Measurements from ENCODE around the gene HELB.
"Not testable (repeated sequence)": the region's sequence is repeated elsewhere in the genome, so short reads cannot be mapped to it uniquely, and the experiment has no call there.

Gene HELB

GRCh38 chr12:66303316-66303804, 1.1 kb downstream of the HELB start:
- DNase-seq (ENCODE audit: low read depth in 2 of 2), result not testable (repeated sequence)

- no peak for DNase-seq (ENCODE audit: low read depth in 2 of 2)
Observed at GRCh38 chr12:66304296-66304900, 2.1 kb downstream of the HELB start.

GRCh38 chr12:66309606-66310005, 7.3 kb downstream of the HELB start:
- DNase-seq (ENCODE audit: low read depth in 2 of 2), result no peak

- no peak for DNase-seq (ENCODE audit: low read depth in 2 of 2)
Observed at GRCh38 chr12:66312189-66312588, 9.9 kb downstream of the HELB start.

GRCh38 chr12:66314278-66314677, 12.0 kb downstream of the HELB start:
- DNase-seq (ENCODE audit: low read depth in 2 of 2), result no peak

GRCh38 chr12:66319266-66319954, 17.1 kb downstream of the HELB start:
- DNase-seq (ENCODE audit: low read depth in 2 of 2), result no peak

- DNase-seq (ENCODE audit: low read depth in 2 of 2), result no peak
Observed at GRCh38 chr12:66320996-66321395, 18.7 kb downstream of the HELB start.

- no peak for DNase-seq (ENCODE audit: low read depth in 2 of 2)
Observed at GRCh38 chr12:66321435-66321834, 19.1 kb downstream of the HELB start.

- no peak for DNase-seq (ENCODE audit: low read depth in 2 of 2)
Observed at GRCh38 chr12:66323017-66323416, 20.7 kb downstream of the HELB start.

GRCh38 chr12:66329941-66330340, 27.6 kb downstream of the HELB start:
- DNase-seq (ENCODE audit: low read depth in 2 of 2), result no peak

- no peak for DNase-seq (ENCODE audit: low read depth in 2 of 2)
Observed at GRCh38 chr12:66331016-66331415, 28.7 kb downstream of the HELB start.

GRCh38 chr12:66331814-66332213, 29.5 kb downstream of the HELB start:
- no peak for DNase-seq (ENCODE audit: low read depth in 2 of 2)

- no peak for DNase-seq (ENCODE audit: low read depth in 2 of 2)
Observed at GRCh38 chr12:66335746-66336145, 33.5 kb downstream of the HELB start.

GRCh38 chr12:66337381-66338010, 35.2 kb downstream of the HELB start:
- no peak for DNase-seq (ENCODE audit: low read depth in 2 of 2)

- DNase-seq (ENCODE audit: low read depth in 2 of 2), result no peak
Observed at GRCh38 chr12:66340131-66340530, 37.8 kb downstream of the HELB start.

GRCh38 chr12:66341126-66341525, 38.8 kb downstream of the HELB start:
- no peak for DNase-seq (ENCODE audit: low read depth in 2 of 2)

GRCh38 chr12:66345212-66345611, 42.9 kb downstream of the HELB start:
- DNase-seq (ENCODE audit: low read depth in 2 of 2), result no peak

GRCh38 chr12:66345956-66346355, 43.7 kb downstream of the HELB start:
- no peak for DNase-seq (ENCODE audit: low read depth in 2 of 2)

GRCh38 chr12:66351301-66351700, 49.0 kb downstream of the HELB start:
- DNase-seq (ENCODE audit: low read depth in 2 of 2), result no peak

- no peak for DNase-seq (ENCODE audit: low read depth in 2 of 2)
Observed at GRCh38 chr12:66352197-66352596, 49.9 kb downstream of the HELB start.

GRCh38 chr12:66352899-66353298, 50.6 kb downstream of the HELB start:
- DNase-seq (ENCODE audit: low read depth in 2 of 2), result no peak

- DNase-seq (ENCODE audit: low read depth in 2 of 2), result no peak
Observed at GRCh38 chr12:66354291-66354690, 52.0 kb downstream of the HELB start.

- DNase-seq (ENCODE audit: low read depth in 2 of 2), result no peak
Observed at GRCh38 chr12:66359300-66359699, 57.0 kb downstream of the HELB start.

All from fibroblast of skin of left quadriceps (primary cell).